ENCODE measurements around the gene DNAJB7. TPM values are rescaled to one million over a fixed set of nuclear protein-coding genes. Genes with fewer than 3 reads are reported as not detected.
A peak's percentile ranks its signal among the peaks of the same experiment; 100 is the strongest.

Gene DNAJB7
- total and polyA plus RNA-seq, 2 of the 13 experiments (the other 11 are each of a cell fraction or from before 2014, with no cell fraction given), result not detected

GRCh38 chr22:40855979-40856512, 5.9 kb downstream of the DNAJB7 start (continued):
- TF ChIP-seq ZNF318 (CRISPR knock-in tag; IDR thresholded peaks at IDR 0.05) (0 out of 2 replicates have a peak, but pooled peaks have one; percentile 67), ZNF788 (CRISPR knock-in tag; IDR thresholded peaks at IDR 0.05; ENCODE audit: borderline replicate concordance) (0 out of 2 replicates have a peak, but pooled peaks have one; percentile 12), ZNF124 (CRISPR knock-in tag; IDR thresholded peaks at IDR 0.05) (no peak), ARHGAP35 (CRISPR knock-in tag; IDR thresholded peaks at IDR 0.05; ENCODE audit: borderline replicate concordance) (no peak), PATZ1 (CRISPR knock-in tag; IDR thresholded peaks at IDR 0.05) (peak; percentile 88), ZBTB38 (CRISPR knock-in tag; IDR thresholded peaks at IDR 0.05) (0 out of 2 replicates have a peak, but pooled peaks have one; percentile 27), REXO4 (CRISPR knock-in tag; IDR thresholded peaks at IDR 0.05; ENCODE audit: borderline replicate concordance) (no peak), GZF1 (CRISPR knock-in tag; IDR thresholded peaks at IDR 0.05) (no peak), ZFP1 (CRISPR knock-in tag; IDR thresholded peaks at IDR 0.05) (no peak), SIX4 (CRISPR knock-in tag; IDR thresholded peaks at IDR 0.05) (no peak), BCL3 (CRISPR knock-in tag; IDR thresholded peaks at IDR 0.05) (no peak; the same call in 1 of the 2 replicates), ZNF781 (CRISPR knock-in tag; IDR thresholded peaks at IDR 0.05; ENCODE audit: borderline replicate concordance, not compliant biosample characterization) (no peak), ZNF597 (CRISPR knock-in tag; IDR thresholded peaks at IDR 0.05) (no peak), ZNF780A (CRISPR knock-in tag; IDR thresholded peaks at IDR 0.05) (no peak), GATA4 (IDR thresholded peaks at IDR 0.05; ENCODE audit: borderline replicate concordance, low read depth) (no peak)

Data from HepG2 (cell line).